Muscle layer of colon (tissue), 2 donors: ENCODE data around the gene AGAP1.

Experiments used
- H3K27ac ChIP-seq: one replicate; pipeline ENCODE4 v1.7.0; 2013; ENCODE audit warnings: low read depth, mild to moderate bottlenecking, low read length, moderate library complexity
- H3K27me3 ChIP-seq, 2 donors: one replicate each; pipeline ENCODE4 v1.7.0; 2013; ENCODE audit warnings: low read length in 2 of 2, mild to moderate bottlenecking in 2 of 2; ENCODE audit not compliant: insufficient read depth in 2 of 2, control insufficient read depth in 1 of 2
- H3K36me3 ChIP-seq: one replicate; pipeline ENCODE4 v1.7.0; 2013; ENCODE audit warnings: mild to moderate bottlenecking, low read length; ENCODE audit not compliant: insufficient read depth
- H3K4me1 ChIP-seq: one replicate; pipeline ENCODE4 v1.7.0; 2013; ENCODE audit warnings: mild to moderate bottlenecking, low read length; ENCODE audit not compliant: insufficient read depth
- H3K4me3 ChIP-seq, 2 donors: one replicate each; pipeline ENCODE4 v1.7.0; 2013; ENCODE audit warnings: low read length in 2 of 2, low read depth in 1 of 2, mild to moderate bottlenecking in 1 of 2, moderate library complexity in 1 of 2
- H3K9ac ChIP-seq: one replicate; pipeline ENCODE4 v1.7.0; 2013; ENCODE audit warnings: low read length
- H3K9me3 ChIP-seq: one replicate; pipeline ENCODE4 v1.7.0; 2013; ENCODE audit warnings: mild to moderate bottlenecking, low read length
- donor health status: abdominal sarcoma.
- donor health status: Adenocarcinoma of cecum.

AGAP1 gene

GRCh38 chr2:236173036-236173728, 679.3 kb downstream of the AGAP1 start:
- peaks cover 88 to 100% of the 10 kb centered on the region in 2 donors for H3K27me3 ChIP-seq
- peaks cover 9% of the 10 kb centered on the region for H3K4me1 ChIP-seq
- H3K27ac ChIP-seq = no peak overlapping the region
- no peak overlapping the region for H3K9ac ChIP-seq
- no peaks in the 10 kb centered on the region for H3K9me3 ChIP-seq
- H3K36me3 ChIP-seq = no peaks in the 10 kb centered on the region
- H3K4me3 ChIP-seq = no peak overlapping the region

GRCh38 chr2:236173729-236174607, 680.1 kb downstream of the AGAP1 start:
- Histone ChIP-seq H3K36me3 (no peaks in the 10 kb centered on the region), H3K27ac (no peak overlapping the region), H3K27me3 (peaks cover 94 to 100% of the 10 kb centered on the region in 2 donors), H3K9me3 (no peaks in the 10 kb centered on the region), H3K4me3 (no peak overlapping the region), H3K9ac (no peak overlapping the region), H3K4me1 (peaks cover 17% of the 10 kb centered on the region)

GRCh38 chr2:236175548-236176150, 681.8 kb downstream of the AGAP1 start:
- H3K36me3 ChIP-seq = no peaks in the 10 kb centered on the region
- peaks cover 18% of the 10 kb centered on the region for H3K4me1 ChIP-seq
- no peak overlapping the region for H3K4me3 ChIP-seq
- H3K9ac ChIP-seq = no peak overlapping the region
- no peak overlapping the region for H3K27ac ChIP-seq
- H3K9me3 ChIP-seq = no peaks in the 10 kb centered on the region
- H3K27me3 ChIP-seq = peaks cover 91 to 99% of the 10 kb centered on the region in 2 donors

- no peaks in the 10 kb centered on the region for H3K36me3 ChIP-seq
- H3K9me3 ChIP-seq = no peaks in the 10 kb centered on the region
- H3K9ac ChIP-seq = no peak overlapping the region
- H3K4me1 ChIP-seq = peaks cover 18% of the 10 kb centered on the region
- no peak overlapping the region for H3K27ac ChIP-seq
- H3K27me3 ChIP-seq = peaks cover 90 to 92% of the 10 kb centered on the region in 2 donors
- no peak overlapping the region for H3K4me3 ChIP-seq
Measured at GRCh38 chr2:236176417-236176816, 682.6 kb downstream of the AGAP1 start.

GRCh38 chr2:236176951-236177350, 683.1 kb downstream of the AGAP1 start:
- Histone ChIP-seq H3K27me3 (peaks cover 85 to 86% of the 10 kb centered on the region in 2 donors), H3K4me3 (no peak overlapping the region), H3K9me3 (no peaks in the 10 kb centered on the region)

GRCh38 chr2:236177604-236177966, 683.7 kb downstream of the AGAP1 start:
- Histone ChIP-seq H3K36me3 (no peaks in the 10 kb centered on the region), H3K4me3 (peak overlapping the region in 1 of 2 donors; percentile 32), H3K27ac (no peak overlapping the region), H3K4me1 (peaks cover 13% of the 10 kb centered on the region), H3K9ac (no peak overlapping the region), H3K9me3 (no peaks in the 10 kb centered on the region), H3K27me3 (peaks cover 79 to 80% of the 10 kb centered on the region in 2 donors)

More at GRCh38 chr2:236176951-236177350, 683.1 kb downstream of the AGAP1 start:
- no peak overlapping the region for H3K9ac ChIP-seq
- no peak overlapping the region for H3K27ac ChIP-seq
- peaks cover 18% of the 10 kb centered on the region for H3K4me1 ChIP-seq
- no peaks in the 10 kb centered on the region for H3K36me3 ChIP-seq

GRCh38 chr2:236177967-236178889, 684.4 kb downstream of the AGAP1 start:
- Histone ChIP-seq H3K9ac (no peak overlapping the region), H3K27me3 (peaks cover 73 to 74% of the 10 kb centered on the region in 2 donors), H3K27ac (no peak overlapping the region), H3K4me1 (peaks cover 12% of the 10 kb centered on the region), H3K9me3 (no peaks in the 10 kb centered on the region), H3K36me3 (no peaks in the 10 kb centered on the region), H3K4me3 (peak overlapping the region; percentile 5 to 32)

GRCh38 chr2:236178890-236179235, 685.0 kb downstream of the AGAP1 start:
- Histone ChIP-seq H3K27ac (no peak overlapping the region), H3K4me1 (peaks cover 12% of the 10 kb centered on the region), H3K36me3 (no peaks in the 10 kb centered on the region), H3K9ac (no peak overlapping the region), H3K4me3 (no peak overlapping the region), H3K9me3 (no peaks in the 10 kb centered on the region), H3K27me3 (peaks cover 67 to 68% of the 10 kb centered on the region in 2 donors)

- Histone ChIP-seq H3K27me3 (peaks cover 61 to 62% of the 10 kb centered on the region in 2 donors), H3K4me3 (no peak overlapping the region), H3K27ac (no peak overlapping the region)
Measured at GRCh38 chr2:236179236-236180075, 685.6 kb downstream of the AGAP1 start.

GRCh38 chr2:236180076-236180816, 686.4 kb downstream of the AGAP1 start:
- peaks cover 3% of the 10 kb centered on the region for H3K9me3 ChIP-seq
- peaks cover 12% of the 10 kb centered on the region for H3K4me1 ChIP-seq
- H3K36me3 ChIP-seq = no peaks in the 10 kb centered on the region
- H3K9ac ChIP-seq = no peak overlapping the region
- H3K27me3 ChIP-seq = peaks cover 53 to 54% of the 10 kb centered on the region in 2 donors
- H3K27ac ChIP-seq = no peak overlapping the region
- H3K4me3 ChIP-seq = no peak overlapping the region

More at GRCh38 chr2:236179236-236180075, 685.6 kb downstream of the AGAP1 start:
- no peaks in the 10 kb centered on the region for H3K9me3 ChIP-seq
- no peak overlapping the region for H3K9ac ChIP-seq
- H3K36me3 ChIP-seq = no peaks in the 10 kb centered on the region
- peaks cover 12% of the 10 kb centered on the region for H3K4me1 ChIP-seq
